CD4-positive, alpha-beta T cell treated with Interleukin-2 at 100 ng/mL for 4 hours (primary cell): Measurements from ENCODE around the gene OBSCN.

Source experiments
- DNase-seq: peaks from one replicate; pipeline ENCODE4 v3.0.0-alpha.2; 2020; ENCODE audit warnings: low spot score

The OBSCN gene, protein sequence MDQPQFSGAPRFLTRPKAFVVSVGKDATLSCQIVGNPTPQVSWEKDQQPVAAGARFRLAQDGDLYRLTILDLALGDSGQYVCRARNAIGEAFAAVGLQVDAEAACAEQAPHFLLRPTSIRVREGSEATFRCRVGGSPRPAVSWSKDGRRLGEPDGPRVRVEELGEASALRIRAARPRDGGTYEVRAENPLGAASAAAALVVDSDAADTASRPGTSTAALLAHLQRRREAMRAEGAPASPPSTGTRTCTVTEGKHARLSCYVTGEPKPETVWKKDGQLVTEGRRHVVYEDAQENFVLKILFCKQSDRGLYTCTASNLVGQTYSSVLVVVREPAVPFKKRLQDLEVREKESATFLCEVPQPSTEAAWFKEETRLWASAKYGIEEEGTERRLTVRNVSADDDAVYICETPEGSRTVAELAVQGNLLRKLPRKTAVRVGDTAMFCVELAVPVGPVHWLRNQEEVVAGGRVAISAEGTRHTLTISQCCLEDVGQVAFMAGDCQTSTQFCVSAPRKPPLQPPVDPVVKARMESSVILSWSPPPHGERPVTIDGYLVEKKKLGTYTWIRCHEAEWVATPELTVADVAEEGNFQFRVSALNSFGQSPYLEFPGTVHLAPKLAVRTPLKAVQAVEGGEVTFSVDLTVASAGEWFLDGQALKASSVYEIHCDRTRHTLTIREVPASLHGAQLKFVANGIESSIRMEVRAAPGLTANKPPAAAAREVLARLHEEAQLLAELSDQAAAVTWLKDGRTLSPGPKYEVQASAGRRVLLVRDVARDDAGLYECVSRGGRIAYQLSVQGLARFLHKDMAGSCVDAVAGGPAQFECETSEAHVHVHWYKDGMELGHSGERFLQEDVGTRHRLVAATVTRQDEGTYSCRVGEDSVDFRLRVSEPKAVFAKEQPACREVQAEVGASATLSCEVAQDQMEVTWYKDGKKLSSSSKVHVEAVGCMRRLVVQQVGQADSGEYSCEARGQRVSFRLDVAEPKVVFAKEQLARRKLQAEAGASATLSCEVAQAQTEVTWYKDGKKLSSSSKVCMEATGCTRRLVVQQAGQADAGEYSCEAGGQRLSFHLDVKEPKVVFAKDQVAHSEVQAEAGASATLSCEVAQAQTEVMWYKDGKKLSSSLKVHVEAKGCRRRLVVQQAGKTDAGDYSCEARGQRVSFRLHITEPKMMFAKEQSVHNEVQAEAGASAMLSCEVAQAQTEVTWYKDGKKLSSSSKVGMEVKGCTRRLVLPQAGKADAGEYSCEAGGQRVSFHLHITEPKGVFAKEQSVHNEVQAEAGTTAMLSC (N-terminal part only)

DNA sequence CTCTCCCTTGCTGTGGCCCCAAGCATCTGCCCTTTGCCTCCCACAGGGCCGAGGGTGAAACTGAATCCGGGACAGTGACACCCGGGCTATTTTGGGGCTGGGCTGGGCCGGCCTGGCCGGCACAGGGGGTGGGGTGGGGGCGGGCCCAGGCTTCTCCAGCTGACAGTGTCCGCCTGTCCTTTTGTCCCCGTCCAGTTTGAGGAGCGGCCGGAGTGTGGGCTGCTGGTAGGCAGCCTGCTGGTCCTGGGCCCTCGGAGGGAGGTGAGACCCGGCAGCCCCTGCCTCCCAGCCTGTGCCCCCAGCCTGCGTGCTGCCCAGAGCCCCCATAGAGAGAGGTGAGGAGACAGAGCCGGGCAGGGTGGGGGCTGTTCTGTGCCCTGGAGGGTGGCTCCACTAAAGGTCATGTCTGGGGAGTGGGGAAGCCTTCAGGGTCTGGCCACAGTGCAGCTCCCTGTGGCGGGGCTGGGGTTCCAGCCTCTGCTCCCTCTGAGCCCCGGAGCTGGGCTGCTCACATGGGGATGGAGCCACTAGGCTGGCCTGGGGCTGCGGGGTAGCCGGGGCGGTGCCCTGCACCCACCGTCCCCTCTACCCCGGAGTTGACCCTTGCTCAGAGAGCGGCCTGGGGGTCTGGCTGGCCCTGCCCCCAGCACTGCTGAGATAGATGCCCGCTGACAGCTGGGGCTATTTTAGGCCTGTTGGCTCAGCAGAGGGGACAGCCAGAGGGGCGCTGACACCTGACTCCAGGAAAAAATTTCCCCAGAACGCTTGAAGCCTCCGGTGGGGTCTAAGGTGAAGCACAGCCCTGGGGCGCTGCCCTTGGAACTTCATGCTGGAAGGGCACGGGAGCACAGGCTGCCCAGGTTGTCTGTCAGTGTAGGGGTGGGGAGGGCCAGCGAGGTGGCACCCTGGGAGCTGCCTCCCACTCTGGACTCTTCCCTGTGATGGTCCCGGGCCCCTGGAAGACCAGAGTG lies at the start of gene OBSCN:
TSS of gene OBSCN (plus strand) at position 194 of the 971 bp plus-strand sequence. CDS start 3,740 bp downstream, outside the sequence.
- DNase-seq: no peak

DNA sequence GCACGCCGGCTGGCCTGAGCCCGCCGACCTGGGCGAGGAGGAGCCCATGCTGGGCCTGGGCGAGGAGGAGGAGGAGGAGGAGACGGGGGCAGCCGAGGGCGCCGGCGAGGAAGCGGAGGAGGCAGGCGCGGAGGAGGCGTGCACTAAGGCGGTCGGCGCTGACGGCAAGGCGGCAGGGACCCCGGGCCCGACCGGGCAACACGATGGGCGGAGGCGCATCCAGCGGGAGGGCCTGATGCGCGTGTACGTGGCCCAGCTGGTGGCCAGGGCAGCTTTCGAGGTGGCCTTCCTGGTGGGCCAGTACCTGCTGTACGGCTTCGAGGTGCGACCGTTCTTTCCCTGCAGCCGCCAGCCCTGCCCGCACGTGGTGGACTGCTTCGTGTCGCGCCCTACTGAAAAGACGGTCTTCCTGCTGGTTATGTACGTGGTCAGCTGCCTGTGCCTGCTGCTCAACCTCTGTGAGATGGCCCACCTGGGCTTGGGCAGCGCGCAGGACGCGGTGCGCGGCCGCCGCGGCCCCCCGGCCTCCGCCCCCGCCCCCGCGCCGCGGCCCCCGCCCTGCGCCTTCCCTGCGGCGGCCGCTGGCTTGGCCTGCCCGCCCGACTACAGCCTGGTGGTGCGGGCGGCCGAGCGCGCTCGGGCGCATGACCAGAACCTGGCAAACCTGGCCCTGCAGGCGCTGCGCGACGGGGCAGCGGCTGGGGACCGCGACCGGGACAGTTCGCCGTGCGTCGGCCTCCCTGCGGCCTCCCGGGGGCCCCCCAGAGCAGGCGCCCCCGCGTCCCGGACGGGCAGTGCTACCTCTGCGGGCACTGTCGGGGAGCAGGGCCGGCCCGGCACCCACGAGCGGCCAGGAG lies 49.5 kb upstream of the OBSCN start:
- no peak for DNase-seq

DNA sequence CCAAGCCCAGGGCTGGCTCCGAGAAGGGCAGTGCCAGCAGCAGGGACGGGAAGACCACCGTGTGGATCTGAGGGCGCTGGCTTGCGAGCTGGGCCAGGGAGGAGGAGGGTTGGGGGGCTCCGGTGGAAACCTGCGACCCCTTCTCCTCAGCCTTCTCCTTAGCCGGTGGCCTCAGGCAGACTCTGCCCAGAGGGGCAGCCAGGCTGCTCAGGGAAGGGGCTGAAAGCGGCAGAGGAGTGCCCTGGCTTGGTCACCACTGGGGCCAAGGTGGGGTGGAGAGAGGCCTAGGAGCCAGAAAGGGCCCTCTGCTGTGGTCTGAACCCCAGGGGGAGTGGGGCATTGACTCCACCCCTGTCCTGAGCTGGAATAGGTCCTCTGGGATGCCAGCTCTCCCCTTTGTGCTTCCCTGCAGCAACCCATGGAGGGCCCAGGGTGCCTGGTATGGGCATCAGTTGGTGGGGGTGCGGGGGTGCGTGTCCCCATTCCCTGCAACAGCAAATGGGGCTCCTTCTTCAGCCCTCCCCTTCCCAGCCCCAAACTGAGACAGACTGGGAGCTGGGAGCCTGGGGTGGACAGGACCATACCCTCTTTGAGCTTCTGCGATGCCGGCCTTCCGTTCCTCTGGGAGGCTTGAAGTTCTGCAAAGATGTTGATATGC lies 48.7 kb upstream of the OBSCN start:
- no peak for DNase-seq

DNA sequence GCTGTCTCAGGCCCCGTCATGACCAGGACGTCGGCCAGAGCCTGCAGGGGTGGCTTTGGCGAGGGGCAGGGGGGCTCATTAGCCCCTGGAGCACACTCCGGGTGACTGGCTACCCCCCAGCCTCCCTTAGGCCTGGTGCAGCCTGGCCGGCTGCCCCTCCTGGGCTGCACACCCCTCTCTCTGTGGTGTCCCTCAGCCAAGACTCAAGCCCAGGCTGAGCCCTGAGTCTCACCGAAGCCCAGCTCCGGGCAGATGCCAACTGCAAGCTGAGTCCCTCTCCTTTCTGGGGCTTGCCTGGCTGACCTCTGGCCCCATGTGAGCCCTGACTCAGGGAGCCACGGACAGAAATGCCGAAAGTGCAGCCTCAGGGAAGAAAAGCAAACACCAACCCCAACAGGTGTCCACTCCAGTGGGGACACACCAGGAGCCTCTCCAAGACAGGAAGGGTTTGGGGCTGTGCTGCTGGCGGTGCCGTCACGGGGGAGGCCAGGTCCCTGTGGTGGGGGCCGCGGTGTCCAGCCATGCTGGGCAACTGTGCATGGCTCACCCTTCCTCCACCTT lies 47.6 kb upstream of the OBSCN start:
- DNase-seq: no peak

DNA sequence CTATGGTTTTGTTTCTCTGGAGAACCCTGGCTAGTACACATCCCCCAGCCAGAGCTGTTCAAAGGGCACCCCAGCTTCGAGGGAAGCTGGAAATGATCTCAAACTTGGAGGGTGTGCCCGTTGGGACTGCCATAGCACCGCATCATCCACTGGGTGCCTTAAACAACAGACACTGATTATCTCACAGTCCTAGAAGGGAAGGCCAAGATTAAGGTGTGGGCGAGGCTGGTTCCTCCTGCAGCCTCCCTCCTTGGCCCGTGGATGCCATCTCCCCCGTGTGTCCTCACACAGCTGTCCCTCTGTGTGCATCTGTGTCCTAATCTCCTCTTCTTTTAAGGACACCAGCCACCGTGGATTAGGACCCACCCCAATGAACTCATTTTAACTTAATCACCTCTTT lies 46.5 kb upstream of the OBSCN start:
- DNase-seq: no peak

DNA sequence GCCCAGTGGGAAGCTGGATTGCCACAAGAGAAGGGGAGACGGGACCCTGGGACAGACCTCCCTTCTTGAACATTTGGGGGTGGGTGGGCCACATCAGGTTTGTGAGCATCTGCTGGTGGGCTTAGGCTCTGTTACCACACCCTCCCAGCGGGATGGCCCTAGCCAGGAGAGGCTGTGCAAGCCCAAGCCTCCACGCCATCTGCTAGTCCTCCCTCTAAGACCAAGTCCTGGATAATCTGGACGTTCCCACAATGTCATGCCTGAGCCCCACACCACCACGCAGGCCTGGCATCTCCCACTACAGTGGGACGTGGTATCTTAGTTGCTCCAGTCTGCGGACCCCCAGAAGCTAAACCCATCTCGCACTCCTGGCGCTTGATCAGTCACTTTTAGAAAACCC lies 46.0 kb upstream of the OBSCN start:
- no peak for DNase-seq

DNA sequence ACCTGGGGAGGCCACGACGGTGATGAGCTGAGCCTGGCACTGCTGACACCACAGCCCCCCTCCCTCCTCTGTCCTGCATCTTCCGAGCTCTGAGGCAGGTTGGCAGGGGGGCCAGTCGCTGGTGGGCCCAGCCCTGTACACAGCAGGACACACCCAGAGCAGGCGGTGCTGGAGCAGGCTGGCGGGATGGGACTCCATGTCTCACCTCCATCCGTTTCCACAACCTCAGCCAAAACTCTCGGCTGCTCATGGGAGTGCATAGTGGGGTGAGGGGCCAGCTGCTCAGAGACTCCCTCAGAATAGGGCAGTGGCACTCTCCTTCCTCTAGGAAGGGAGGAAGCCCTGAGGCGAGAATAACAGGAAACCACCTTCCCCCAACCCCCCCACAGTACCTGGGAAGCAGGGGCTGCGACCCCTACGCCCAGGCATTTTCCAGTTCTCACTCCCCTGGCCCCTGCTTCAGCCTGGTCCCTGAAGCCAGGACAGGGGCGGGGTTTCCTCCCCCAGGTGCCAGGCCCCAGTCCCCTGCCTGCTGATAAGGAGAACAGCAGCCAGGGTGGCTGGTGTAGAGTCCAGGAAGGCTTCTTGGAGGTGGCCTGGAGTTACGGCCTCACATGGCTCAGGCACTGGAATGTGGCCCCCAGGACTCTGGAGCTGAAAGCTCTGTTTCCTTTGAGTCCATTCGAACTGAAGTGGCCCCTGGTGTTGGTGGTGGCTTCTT lies 45.4 kb upstream of the OBSCN start:
- no peak for DNase-seq

DNA sequence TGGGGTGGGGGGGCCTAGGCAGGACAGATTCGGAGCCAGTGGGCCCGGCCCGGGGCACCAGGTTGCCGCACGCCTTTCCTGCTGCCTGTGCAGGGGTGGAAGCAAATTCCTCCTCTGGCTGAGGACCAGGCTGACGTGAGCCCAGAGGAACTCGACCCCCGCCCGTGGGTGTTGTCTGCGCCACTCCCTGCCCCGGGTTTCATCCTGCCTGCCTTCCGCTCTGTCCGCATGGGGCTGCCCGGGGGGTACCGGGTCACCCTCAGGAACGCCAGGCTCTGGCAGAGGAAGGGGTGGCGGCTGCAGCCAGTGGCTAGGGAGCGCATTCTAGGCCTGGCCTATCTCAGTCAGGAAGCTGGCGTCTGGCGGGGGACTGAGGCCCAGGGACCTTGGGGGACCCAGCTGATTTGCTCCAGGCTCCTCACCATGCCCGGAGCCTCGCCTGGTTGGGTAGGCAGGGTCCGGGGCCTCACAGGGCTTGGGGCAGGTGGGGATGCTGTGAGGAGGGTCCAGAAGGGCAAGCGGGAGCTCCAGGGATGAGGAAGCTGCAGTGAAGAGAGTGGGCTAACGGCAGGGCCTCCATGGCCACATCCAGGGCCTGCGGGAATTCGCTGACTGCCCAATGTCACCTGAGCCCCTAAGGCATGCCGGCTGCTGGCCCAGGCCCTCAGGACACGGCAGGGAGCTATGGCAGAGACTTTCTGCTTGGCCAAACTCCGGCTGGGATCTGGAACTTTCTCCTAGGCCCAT lies 44.7 kb upstream of the OBSCN start:
- no peak for DNase-seq

DNA sequence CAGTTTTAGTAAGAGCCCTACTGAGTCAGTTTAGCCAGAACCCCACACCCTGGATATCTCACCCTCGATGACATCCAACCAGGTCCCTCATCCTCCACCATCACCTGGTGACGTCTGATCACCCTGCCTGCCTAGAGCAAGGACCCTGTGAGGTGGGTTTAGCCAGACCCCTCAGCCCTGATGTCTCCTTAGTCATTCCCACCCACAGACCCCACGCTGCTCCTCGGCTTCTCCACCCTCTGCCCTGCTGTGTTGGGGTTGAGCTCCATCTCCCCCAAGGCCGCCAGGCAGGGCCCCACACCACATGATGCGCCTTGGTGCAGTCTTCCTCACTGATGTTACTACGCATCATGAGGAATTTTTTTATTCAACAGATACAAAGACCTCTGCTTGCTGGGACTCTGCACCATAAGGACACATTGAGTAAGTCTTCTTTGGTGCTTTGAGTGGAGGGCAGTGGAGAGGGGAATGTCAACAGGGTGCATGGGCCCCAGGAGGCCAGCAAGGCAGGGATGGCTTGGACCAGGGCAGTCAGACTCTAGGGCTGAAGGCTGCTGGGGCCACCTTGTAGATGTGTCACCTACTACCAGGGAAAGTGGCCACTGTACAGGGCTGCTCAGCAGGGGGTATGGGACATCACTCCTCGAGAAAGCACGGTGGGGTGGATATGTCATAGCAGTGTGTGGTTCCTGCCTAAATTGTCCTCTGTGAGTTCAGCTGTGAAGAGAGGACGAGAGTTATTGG lies 43.9 kb upstream of the OBSCN start:
- no peak for DNase-seq

DNA sequence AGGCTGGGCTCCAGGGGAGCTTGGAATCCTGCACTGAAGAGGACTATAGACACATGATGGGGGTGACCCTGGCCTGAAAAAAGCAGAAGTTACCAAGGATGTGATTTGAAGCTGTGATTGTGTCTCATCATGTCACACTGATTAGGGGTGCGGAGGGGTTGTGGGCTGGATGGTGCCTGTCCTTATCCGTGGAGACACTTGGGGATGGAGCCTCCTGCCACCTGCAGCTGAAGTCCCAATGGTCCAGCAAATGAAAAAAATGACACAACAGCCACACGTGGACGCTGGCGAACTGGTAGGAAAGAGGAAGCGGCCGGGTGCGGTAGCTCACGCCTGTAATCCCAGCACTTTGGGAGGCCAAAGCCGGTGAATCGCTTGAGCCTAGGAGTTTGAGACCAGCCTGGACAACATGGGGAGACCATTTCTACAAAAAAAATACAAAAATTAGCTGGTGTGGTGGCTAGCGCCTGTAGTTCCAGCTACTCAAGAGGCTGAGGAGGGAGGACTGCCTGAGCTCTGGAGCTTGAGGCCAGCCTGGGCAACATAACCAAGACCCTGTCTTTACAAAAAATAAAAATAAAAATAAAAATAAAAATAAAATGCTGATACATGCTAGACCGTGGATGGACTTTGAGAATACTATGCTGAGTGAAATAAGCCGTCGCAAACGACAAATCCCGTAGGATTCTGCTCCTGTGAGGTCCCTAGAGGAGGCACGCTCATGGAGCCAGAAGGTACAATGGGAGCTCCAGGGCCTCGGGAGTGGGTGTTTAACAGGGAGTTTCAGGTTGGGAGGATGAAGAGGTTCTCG lies 43.1 kb upstream of the OBSCN start:
- DNase-seq: no peak

DNA sequence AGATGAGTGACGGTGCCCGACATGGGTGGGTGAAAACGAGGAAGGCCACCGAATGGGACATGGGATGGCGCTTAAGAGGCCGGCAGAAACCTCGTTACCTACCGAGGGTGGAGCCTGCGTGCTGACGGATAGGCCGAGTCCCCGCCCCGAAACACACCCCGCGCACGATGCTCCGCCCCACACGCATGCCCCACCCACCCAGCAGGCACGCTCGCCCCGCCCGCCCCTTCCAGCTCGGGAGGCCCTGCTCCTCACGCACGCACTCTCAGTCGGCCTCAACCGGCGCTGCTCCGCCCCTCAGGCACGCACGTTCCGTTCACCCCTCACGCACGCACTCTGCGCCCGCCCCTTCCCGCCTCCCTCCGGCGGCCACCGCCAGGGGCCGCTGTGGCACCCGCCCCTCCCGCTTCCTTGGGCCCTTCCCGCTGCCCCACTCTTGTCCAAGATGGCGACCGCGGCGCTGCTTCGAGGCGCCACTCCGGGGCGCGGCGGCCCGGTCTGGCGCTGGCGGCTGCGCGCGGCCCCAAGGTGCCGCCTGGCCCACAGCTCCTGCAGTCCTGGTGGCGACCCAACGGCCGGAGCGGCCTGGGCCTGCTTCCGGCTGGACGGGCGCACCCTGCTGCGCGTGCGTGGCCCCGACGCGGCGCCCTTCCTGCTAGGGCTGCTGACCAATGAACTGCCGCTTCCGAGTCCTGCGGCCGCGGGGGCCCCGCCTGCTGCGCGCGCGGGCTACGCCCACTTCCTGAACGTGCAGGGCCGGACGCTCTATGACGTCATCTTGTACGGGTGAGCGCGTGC lies 42.3 kb upstream of the OBSCN start, which contains the start of gene IBA57:
TSS of gene IBA57 (plus strand) at position 433 of the 798 bp plus-strand sequence. CDS start at position 446, 13 bp downstream.
- peak; percentile 100 for DNase-seq

DNA sequence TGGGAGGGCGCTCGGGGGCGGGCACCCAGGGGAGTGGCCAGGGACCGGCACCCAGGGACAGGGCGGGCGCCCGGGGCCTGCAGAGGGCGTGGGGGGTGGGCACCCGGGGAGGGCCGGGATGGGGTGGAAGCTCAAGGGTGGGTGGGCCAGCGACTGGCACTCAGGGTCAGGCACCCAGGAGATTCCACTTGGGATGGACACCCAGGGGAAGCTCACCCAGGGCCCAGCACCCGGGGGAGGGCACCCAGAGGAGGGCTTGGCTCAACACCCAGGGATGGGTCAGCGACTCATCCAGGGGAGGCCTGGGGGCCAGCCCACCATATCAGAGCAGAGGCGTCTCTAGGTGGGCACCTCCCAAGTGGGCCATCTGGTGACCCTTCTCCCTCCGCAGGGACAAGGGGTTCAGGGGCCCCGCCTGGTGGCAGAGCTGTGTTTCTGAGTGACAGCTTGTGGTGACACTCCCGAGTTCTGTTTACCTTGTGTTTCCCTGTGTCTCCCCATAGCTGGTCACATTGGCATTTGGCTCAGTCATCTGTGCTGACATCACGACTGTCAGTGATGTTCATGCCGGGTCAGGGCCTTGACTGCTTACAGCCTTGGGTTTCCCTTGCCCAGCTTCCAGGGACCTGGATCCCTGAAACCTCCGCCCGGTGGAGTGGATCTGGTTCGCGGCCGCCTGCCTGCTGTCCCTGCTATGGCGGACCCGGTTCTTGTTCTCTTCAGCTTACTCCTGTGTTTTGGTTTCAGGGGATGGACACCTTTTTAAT lies 41.5 kb upstream of the OBSCN start:
- peak; percentile 66 for DNase-seq

DNA sequence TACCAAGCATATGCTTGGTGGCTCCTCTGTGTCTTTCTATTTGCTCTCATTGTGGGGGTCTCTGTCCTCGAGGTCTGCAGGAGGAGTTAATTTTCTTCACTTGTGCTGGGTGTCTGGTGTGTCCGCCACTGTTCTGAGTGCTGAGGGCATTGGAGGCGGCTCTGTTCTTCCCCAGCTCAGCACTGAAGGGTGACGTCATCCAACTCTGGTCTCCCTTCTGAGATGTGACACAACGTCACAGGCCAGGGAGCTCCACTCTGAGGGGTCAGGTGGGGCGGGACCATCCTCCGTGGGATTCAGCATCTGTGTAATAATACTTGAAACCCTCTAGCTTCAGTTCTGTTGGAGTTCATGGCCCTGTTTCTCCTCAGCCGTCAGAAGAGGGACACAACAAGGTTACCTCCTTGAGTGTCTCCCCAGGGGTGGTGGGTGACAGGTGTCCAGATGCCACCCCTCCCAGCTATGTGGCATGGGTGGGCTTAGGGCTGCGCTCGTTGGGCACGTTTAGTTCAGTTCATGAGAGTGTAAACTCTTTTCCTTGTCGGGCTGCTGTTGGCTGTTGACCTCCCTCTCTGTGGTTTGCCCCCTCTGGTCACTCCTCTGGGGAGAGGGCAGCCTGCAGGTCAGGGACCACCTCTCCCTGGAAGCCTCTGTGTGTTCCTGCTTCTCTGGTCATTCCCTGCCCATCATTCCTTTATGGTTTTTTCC lies 39.1 kb upstream of the OBSCN start:
- no peak for DNase-seq

DNA sequence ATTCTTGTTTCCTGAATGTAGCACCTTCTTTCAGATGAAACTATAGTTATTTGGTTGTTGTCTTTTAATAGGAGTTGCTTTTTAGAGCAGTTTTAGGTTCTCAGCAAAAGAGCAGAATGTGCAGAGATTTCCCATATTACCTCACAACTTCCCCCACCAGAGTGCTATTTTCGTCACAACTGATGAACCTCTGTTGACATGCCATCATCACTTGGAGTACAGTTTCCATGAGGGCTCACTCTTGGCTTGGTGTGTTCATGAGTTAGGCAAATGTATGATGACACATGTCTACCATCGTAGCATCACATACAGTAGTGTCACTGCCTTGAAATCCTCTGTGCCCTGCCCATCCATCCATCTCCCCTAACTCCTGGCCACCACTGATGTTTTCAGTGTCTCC lies 38.5 kb upstream of the OBSCN start:
- DNase-seq: no peak
